Measurements from ENCODE around the gene CDKN2AIP. TPM values are rescaled to one million over a fixed set of nuclear protein-coding genes. Genes with fewer than 3 reads are reported as not detected.

Gene CDKN2AIP
- polyA plus RNA-seq, 4 donors = 14.8 to 33.9 (median 19.7) TPM

Other genes starting within 250 kb of the CDKN2AIP start
- gene CLDN22, start 124.4 kb upstream of the CDKN2AIP start, polyA plus RNA-seq = under 1 TPM in 2 of 4 donors, not detected in 2; 0.03 to 0.06 TPM
- gene CLDN24, start 122.2 kb upstream of the CDKN2AIP start, polyA plus RNA-seq = not detected
- 10 to 100 TPM; 16.5 to 34.7 (median 29.9) TPM for gene ING2, start 60.4 kb downstream of the CDKN2AIP start, polyA plus RNA-seq
- gene RWDD4, start 214.5 kb downstream of the CDKN2AIP start, polyA plus RNA-seq = 10 to 100 TPM; 10.3 to 17.8 (median 13.0) TPM
- 10 to 100 TPM; 12.3 to 28.8 (median 19.1) TPM for gene TRAPPC11, start 214.7 kb downstream of the CDKN2AIP start, polyA plus RNA-seq

Data from small intestine (tissue), 4 donors.